ENCODE measurements around the gene MANEAL.

Gene MANEAL

DNA sequence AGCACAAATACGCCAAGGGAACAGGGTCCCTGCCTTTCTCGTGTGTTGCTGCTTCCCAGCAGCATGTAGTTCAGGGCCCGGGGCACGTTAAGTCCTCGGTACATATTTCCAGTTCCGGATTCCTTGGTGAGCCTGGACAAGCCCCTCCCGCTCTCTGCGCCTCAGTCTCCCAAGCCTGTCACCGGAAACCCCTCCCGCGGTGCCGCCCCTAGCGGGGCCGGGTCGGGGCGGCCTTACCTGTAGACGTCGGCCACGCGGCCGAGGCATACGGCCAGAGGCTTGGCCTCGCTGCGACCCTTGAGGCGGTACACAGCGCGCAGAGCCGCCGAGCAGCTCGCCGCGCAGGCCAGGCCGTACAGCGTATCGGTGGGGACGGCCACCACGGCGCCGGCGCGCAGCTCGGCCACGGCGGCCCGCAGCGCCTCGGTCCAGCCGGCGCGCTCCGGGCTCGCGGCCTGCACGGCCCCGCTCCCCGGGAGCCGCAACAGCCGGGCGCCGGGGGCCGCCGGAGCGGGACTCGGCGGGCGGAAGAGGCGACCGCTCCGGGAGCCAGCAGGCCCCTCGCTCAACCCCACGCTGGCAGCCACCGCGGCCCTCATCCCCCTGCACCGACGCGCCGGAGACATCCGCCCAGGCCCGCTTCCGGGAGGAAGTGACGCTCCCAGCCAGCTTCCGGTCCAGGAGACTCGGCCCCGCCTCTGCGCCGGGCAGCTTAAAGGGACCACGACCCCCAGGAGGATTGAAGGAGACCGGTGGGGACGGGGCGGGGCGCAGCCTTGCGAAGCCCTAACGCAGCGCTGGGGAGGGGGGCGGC, 14.1 kb downstream of the MANEAL start, which contains the start of the genes C1orf122 and YRDC (continued):
- TF ChIP-seq, protein P1, sequence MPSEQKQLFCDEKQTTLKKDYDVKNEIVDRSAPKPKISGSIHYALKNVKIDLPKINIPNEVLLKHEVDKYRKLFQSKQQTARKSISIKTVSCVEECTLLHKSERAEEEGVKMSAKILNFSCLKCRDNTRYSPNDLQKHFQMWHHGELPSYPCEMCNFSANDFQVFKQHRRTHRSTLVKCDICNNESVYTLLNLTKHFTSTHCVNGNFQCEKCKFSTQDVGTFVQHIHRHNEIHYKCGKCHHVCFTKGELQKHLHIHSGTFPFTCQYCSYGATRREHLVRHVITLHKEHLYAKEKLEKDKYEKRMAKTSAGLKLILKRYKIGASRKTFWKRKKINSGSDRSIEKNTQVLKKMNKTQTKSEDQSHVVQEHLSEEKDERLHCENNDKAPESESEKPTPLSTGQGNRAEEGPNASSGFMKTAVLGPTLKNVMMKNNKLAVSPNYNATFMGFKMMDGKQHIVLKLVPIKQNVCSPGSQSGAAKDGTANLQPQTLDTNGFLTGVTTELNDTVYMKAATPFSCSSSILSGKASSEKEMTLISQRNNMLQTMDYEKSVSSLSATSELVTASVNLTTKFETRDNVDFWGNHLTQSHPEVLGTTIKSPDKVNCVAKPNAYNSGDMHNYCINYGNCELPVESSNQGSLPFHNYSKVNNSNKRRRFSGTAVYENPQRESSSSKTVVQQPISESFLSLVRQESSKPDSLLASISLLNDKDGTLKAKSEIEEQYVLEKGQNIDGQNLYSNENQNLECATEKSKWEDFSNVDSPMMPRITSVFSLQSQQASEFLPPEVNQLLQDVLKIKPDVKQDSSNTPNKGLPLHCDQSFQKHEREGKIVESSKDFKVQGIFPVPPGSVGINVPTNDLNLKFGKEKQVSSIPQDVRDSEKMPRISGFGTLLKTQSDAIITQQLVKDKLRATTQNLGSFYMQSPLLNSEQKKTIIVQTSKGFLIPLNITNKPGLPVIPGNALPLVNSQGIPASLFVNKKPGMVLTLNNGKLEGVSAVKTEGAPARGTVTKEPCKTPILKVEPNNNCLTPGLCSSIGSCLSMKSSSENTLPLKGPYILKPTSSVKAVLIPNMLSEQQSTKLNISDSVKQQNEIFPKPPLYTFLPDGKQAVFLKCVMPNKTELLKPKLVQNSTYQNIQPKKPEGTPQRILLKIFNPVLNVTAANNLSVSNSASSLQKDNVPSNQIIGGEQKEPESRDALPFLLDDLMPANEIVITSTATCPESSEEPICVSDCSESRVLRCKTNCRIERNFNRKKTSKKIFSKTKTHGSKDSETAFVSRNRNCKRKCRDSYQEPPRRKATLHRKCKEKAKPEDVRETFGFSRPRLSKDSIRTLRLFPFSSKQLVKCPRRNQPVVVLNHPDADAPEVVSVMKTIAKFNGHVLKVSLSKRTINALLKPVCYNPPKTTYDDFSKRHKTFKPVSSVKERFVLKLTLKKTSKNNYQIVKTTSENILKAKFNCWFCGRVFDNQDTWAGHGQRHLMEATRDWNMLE (tag by site-specific recombination; conservative IDR thresholded peaks at IDR 0.05; ENCODE audit: low read depth), result 0 out of 2 replicates have a peak, but pooled peaks have one; percentile 42
- TF ChIP-seq ZNF501 (tag by site-specific recombination; IDR thresholded peaks at IDR 0.05), result peak; percentile 31; the same call in 1 of the 2 replicates
- no peak for TF ChIP-seq ZNF629 (tag by site-specific recombination; IDR thresholded peaks at IDR 0.05)
- no peak for TF ChIP-seq ZBTB21 (tag by site-specific recombination; IDR thresholded peaks at IDR 0.05)
- TF ChIP-seq, protein P2, sequence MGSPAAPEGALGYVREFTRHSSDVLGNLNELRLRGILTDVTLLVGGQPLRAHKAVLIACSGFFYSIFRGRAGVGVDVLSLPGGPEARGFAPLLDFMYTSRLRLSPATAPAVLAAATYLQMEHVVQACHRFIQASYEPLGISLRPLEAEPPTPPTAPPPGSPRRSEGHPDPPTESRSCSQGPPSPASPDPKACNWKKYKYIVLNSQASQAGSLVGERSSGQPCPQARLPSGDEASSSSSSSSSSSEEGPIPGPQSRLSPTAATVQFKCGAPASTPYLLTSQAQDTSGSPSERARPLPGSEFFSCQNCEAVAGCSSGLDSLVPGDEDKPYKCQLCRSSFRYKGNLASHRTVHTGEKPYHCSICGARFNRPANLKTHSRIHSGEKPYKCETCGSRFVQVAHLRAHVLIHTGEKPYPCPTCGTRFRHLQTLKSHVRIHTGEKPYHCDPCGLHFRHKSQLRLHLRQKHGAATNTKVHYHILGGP (tag by site-specific recombination; IDR thresholded peaks at IDR 0.05), result no peak
- no peak for TF ChIP-seq ZNF174 (tag by site-specific recombination; IDR thresholded peaks at IDR 0.05)
- peak; percentile 42; the same call in 1 of the 2 replicates for TF ChIP-seq ZBTB20 (tag by site-specific recombination; IDR thresholded peaks at IDR 0.05)
- TF ChIP-seq ZNF2 (tag by site-specific recombination; IDR thresholded peaks at IDR 0.05), result no peak
- TF ChIP-seq GLI4 (tag by site-specific recombination; IDR thresholded peaks at IDR 0.05), result no peak
- 0 out of 2 replicates have a peak, but pooled peaks have one; percentile 9 for TF ChIP-seq IKZF3 (tag by site-specific recombination; IDR thresholded peaks at IDR 0.05)
- no peak for TF ChIP-seq ZNF548 (tag by site-specific recombination; IDR thresholded peaks at IDR 0.05)
- no peak for TF ChIP-seq ZNF354C (tag by site-specific recombination; IDR thresholded peaks at IDR 0.05; ENCODE audit: borderline replicate concordance, low read depth)
- no peak for TF ChIP-seq ZNF184 (tag by site-specific recombination; IDR thresholded peaks at IDR 0.05)
- TF ChIP-seq ZNF701 (tag by site-specific recombination; IDR thresholded peaks at IDR 0.05), result no peak
- peak; percentile 88 for TF ChIP-seq SP3 (tag by site-specific recombination; IDR thresholded peaks at IDR 0.05)
- TF ChIP-seq, protein P3, sequence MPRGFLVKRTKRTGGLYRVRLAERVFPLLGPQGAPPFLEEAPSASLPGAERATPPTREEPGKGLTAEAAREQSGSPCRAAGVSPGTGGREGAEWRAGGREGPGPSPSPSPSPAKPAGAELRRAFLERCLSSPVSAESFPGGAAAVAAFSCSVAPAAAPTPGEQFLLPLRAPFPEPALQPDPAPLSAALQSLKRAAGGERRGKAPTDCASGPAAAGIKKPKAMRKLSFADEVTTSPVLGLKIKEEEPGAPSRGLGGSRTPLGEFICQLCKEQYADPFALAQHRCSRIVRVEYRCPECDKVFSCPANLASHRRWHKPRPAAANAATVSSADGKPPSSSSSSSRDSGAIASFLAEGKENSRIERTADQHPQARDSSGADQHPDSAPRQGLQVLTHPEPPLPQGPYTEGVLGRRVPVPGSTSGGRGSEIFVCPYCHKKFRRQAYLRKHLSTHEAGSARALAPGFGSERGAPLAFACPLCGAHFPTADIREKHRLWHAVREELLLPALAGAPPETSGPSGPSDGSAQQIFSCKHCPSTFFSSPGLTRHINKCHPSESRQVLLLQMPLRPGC (tag by site-specific recombination; IDR thresholded peaks at IDR 0.05), result no peak
- no peak for TF ChIP-seq ZNF133 (tag by site-specific recombination; IDR thresholded peaks at IDR 0.05)
- 0 out of 2 replicates have a peak, but pooled peaks have one; percentile 35 for TF ChIP-seq KLF16 (tag by site-specific recombination; IDR thresholded peaks at IDR 0.05)
- TF ChIP-seq ZNF596 (tag by site-specific recombination; IDR thresholded peaks at IDR 0.05), result no peak
- no peak for TF ChIP-seq ZNF660 (tag by site-specific recombination; IDR thresholded peaks at IDR 0.05)
- TF ChIP-seq ZNF585B (tag by site-specific recombination; IDR thresholded peaks at IDR 0.05), result 0 out of 2 replicates have a peak, but pooled peaks have one; percentile 14
- TF ChIP-seq ZSCAN30 (tag by site-specific recombination; IDR thresholded peaks at IDR 0.05), result no peak
- no peak for TF ChIP-seq GLIS2 (tag by site-specific recombination; IDR thresholded peaks at IDR 0.05)
- TF ChIP-seq ZNF324 (tag by site-specific recombination; IDR thresholded peaks at IDR 0.05), result 0 out of 2 replicates have a peak, but pooled peaks have one; percentile 21
- TF ChIP-seq, protein P4, sequence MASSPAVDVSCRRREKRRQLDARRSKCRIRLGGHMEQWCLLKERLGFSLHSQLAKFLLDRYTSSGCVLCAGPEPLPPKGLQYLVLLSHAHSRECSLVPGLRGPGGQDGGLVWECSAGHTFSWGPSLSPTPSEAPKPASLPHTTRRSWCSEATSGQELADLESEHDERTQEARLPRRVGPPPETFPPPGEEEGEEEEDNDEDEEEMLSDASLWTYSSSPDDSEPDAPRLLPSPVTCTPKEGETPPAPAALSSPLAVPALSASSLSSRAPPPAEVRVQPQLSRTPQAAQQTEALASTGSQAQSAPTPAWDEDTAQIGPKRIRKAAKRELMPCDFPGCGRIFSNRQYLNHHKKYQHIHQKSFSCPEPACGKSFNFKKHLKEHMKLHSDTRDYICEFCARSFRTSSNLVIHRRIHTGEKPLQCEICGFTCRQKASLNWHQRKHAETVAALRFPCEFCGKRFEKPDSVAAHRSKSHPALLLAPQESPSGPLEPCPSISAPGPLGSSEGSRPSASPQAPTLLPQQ (tag by site-specific recombination; IDR thresholded peaks at IDR 0.05), result peak; percentile 23; the same call in 1 of the 2 replicates
- TF ChIP-seq ZNF785 (tag by site-specific recombination; IDR thresholded peaks at IDR 0.05), result no peak
- TF ChIP-seq SCRT2 (tag by site-specific recombination; IDR thresholded peaks at IDR 0.05), result peak; percentile 39; the same call in 1 of the 2 replicates
